HepG2 (cell line): ENCODE results near the gene AGAP1. TPM values are rescaled to one million over a fixed set of nuclear protein-coding genes. Genes with fewer than 3 reads are reported as not detected.

Experiments used
- ATAC-seq: fragments of 200-7000 bp; cut with Tn5 transposase; 3 replicates; pipeline ENCODE4 v1.9.1; 2020; ENCODE audit warnings: mild to moderate bottlenecking, moderate library complexity
- BruUV-seq: library from RNA; stranded (reverse); fragments of 400-500 nt; replicated peaks from 2 replicates; lab custom pipeline; 2021; lab: Mats Ljungman, UMichigan
- CTCF ChIA-PET: fragments of 300-600 bp; formaldehyde crosslinking; extraction: SDS; loops from one replicate; lab custom pipeline; 2021; ENCODE audit warnings: low total read pairs, inconsistent platforms, low intra/inter-chr PET ratio; lab: Yijun Ruan, JAX
- POLR2A ChIA-PET: fragments of 350-600 bp; sonication (Branson Sonifier 250); formaldehyde crosslinking; loops from one replicate; lab custom pipeline; 2020; ENCODE audit warnings: antibody characterized with exemption, inconsistent platforms; lab: Yijun Ruan, JAX
- DNase-seq: peaks from one replicate; pipeline ENCODE4 v3.0.0-alpha.2; 2015; ENCODE audit warnings: low spot score
- FAIRE-seq: peaks from 3 replicates; lab custom pipeline; 2011; peaks lifted over from hg19 to GRCh38; lab: Jason Lieb, UNC
- H2AFZ ChIP-seq: one replicate; pipeline ENCODE4 v1.6.1; 2011; ENCODE audit warnings: low read length, inconsistent platforms
- H3K27ac ChIP-seq: fragments of 300-600 bp; 3 replicates; pipeline ENCODE4 v1.8.0; 2011; ENCODE audit warnings: mixed run types, mild to moderate bottlenecking, mixed read lengths, low read length, inconsistent platforms; ENCODE audit not compliant: insufficient read depth; ENCODE audit errors: extremely low read length
- H3K27me3 ChIP-seq, 2 experiments: fragments of 200-600 bp in 1 of 2; 2 replicates in 1 of 2; 3 replicates in 1 of 2; pipeline versions ENCODE4 v1.6.0 to v1.8.0; 2011; ENCODE audit warnings: low read length in 2 of 2, mild to moderate bottlenecking in 2 of 2, moderate library complexity in 2 of 2, inconsistent platforms in 1 of 2; ENCODE audit not compliant: insufficient read depth in 2 of 2, control insufficient read depth in 1 of 2
- H3K36me3 ChIP-seq, 2 experiments: fragments of 200-600 bp in 1 of 2; replicated peaks in 1 of 2; 2 replicates in 1 of 2; 3 replicates in 1 of 2; pipeline versions ENCODE4 v1.5.1 to v1.8.0; 2011; ENCODE audit warnings: low read length in 2 of 2, inconsistent platforms in 1 of 2; ENCODE audit not compliant: insufficient read depth in 2 of 2, control insufficient read depth in 1 of 2
- H3K4me1 ChIP-seq: 2 replicates; pipeline ENCODE4 v1.5.1; 2012; ENCODE audit warnings: low read length, inconsistent platforms; ENCODE audit not compliant: insufficient read depth
- H3K4me2 ChIP-seq: 2 replicates; pipeline ENCODE4 v1.6.0; 2011; ENCODE audit warnings: low read depth, low read length, inconsistent platforms
- H3K4me3 ChIP-seq, 3 experiments: fragments of 200-600 bp in 1 of 3; sonication (generic), shearing (Covaris generic) in 1 of 3; replicated peaks in 1 of 3; 2 replicates each; pipeline ENCODE4 v1.5.1; 2011 to 2016; ENCODE audit warnings: low read length in 3 of 3, inconsistent platforms in 2 of 3, low read depth in 2 of 3, mild to moderate bottlenecking in 2 of 3, control low read depth in 1 of 3, mixed read lengths in 1 of 3; ENCODE audit not compliant: insufficient read depth in 1 of 3
- H3K79me2 ChIP-seq: one replicate; pipeline ENCODE4 v1.6.1; 2011; ENCODE audit warnings: low read length, inconsistent platforms; ENCODE audit not compliant: insufficient read depth
- H3K9ac ChIP-seq: 2 replicates; pipeline ENCODE4 v1.6.0; 2011; ENCODE audit warnings: mild to moderate bottlenecking, low read depth, low read length, inconsistent platforms; ENCODE audit not compliant: insufficient read depth
- H3K9me3 ChIP-seq: 2 replicates; pipeline ENCODE4 v1.5.1; 2012; ENCODE audit warnings: mild to moderate bottlenecking, low read length
- H4K20me1 ChIP-seq: 2 replicates; pipeline ENCODE4 v1.6.0; 2011; ENCODE audit warnings: inconsistent platforms, mild to moderate bottlenecking, low read length, moderate library complexity; ENCODE audit not compliant: insufficient read depth
- RBAK ChIP-seq: sonication (generic); formaldehyde crosslinking; IDR thresholded peaks from 2 replicates; pipeline ENCODE4 v1.5.1; 2020; ENCODE audit warnings: mild to moderate bottlenecking, missing genetic modification reagents
- ZNF543 ChIP-seq: sonication (generic); formaldehyde crosslinking; IDR thresholded peaks from 2 replicates; pipeline ENCODE4 v1.4.0; 2020; ENCODE audit warnings: mild to moderate bottlenecking, missing genetic modification reagents
- ZNF777 ChIP-seq: sonication (generic); formaldehyde crosslinking; IDR thresholded peaks from 2 replicates; pipeline ENCODE4 v1.4.0; 2020; ENCODE audit warnings: missing genetic modification reagents
- WGBS: methylation state at CpG from one replicate; pipeline ENCODE4 v1.1.6; 2017; ENCODE audit warnings: low lambda C conversion rate; 5-methylcytosine and 5-hydroxymethylcytosine counted together
- in situ Hi-C: cut with HindIII; loops from 2 replicates; pipeline ENCODE4 v1.10.0; 2017; ENCODE audit warnings: low pct_unique_long_range_greater_than_20kb; ENCODE audit not compliant: extremely low pct_ligation_motif_present
- intact Hi-C: fragments of 100-400 bp; cut with micrococcal nuclease; formaldehyde crosslinking; loops from one replicate; pipeline ENCODE4 v1.10.0; 2022; ENCODE audit not compliant: unreplicated experiment
- polyA plus RNA-seq, 8 experiments: library from polyadenylated mRNA; depleted of rRNA in 3 of 8; stranded (reverse) in 7 of 8; unstranded in 1 of 8; fragments of >200 nt; fragmentation: Illumina TruSeq in 4 of 8; extraction: Trizol in 4 of 8; gene quantifications; 2 replicates each; pipeline versions ENCODE4 v1.2.1 to v1.2.3, GENCODE V29; 2011 to 2016; ENCODE audit warnings: low read depth in 4 of 8, missing spikeins in 1 of 8, mixed read lengths in 1 of 8; ENCODE audit not compliant: insufficient read depth in 1 of 8
- total RNA-seq, 5 experiments: library from RNA; depleted of rRNA; stranded (reverse); fragments of >200 nt; fragmentation: Illumina TruSeq; extraction: Trizol; gene quantifications; 2 replicates each; pipeline ENCODE4 v1.2.3, GENCODE V29; 2016; ENCODE audit warnings: low read depth in 1 of 5
- TF ChIP-seq, protein P1 (sequence below): sonication (generic); formaldehyde crosslinking; IDR thresholded peaks from 2 replicates; pipeline ENCODE4 v1.4.0; 2020; ENCODE audit warnings: mild to moderate bottlenecking, missing genetic modification reagents

AGAP1 gene
- total and polyA plus RNA-seq, 2 of the 13 experiments (the other 11 are each of a cell fraction or from before 2014, with no cell fraction given), result 21.2 to 32.7 TPM

DNA sequence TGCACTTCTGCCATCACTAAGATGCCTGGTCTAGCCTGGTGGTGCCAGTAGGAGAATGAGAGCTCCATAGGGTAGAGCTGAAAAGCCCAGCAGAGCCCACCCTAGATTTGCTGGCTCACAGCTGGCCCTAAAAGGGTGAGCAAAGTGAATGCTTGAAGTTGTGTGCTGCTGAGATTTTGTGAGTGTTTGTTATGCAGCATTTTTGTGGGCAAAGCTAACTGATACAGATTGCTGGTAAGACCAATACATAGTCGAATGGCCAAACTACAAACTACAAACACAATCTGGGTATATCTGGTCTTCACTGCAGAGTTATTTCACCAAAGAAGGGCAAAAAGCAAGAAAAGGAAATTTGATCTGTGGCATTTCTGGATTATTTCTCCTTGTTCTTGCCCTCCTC, 7.1 kb upstream of the AGAP1 start:
- Histone ChIP-seq H3K79me2 (no peaks in the 10 kb centered on the region), H2AFZ (no peak overlapping the region), H3K27ac (no peak overlapping the region), H3K9me3 (no peaks in the 10 kb centered on the region; the same call in 1 of the 2 replicates), H3K4me2 (no peak overlapping the region), H3K4me1 (no peaks in the 10 kb centered on the region; the same call in 1 of the 2 replicates), H3K9ac (no peak overlapping the region), H4K20me1 (no peaks in the 10 kb centered on the region), H3K27me3 (peaks cover 0 to 24% of the 10 kb centered on the region in 2 experiments; a peak in 2 of 5 replicates), H3K4me3 (no peak overlapping the region), H3K36me3 (no peaks in the 10 kb centered on the region)
- no TSS peak for BruUV-seq
- POLR2A ChIA-PET, result no interaction called here
- 5% methylated on average over 1 of the region's 1 CpG for WGBS
- intact Hi-C loops (no loop called here), in situ Hi-C loops (no loop called here)
- ATAC-seq (no peak), DNase-seq (no peak), FAIRE-seq (no peak)
- CTCF ChIA-PET, result no interaction called here
- TF ChIP-seq RBAK (CRISPR knock-in tag) (peak; percentile 81), ZNF777 (CRISPR knock-in tag) (no peak)

DNA sequence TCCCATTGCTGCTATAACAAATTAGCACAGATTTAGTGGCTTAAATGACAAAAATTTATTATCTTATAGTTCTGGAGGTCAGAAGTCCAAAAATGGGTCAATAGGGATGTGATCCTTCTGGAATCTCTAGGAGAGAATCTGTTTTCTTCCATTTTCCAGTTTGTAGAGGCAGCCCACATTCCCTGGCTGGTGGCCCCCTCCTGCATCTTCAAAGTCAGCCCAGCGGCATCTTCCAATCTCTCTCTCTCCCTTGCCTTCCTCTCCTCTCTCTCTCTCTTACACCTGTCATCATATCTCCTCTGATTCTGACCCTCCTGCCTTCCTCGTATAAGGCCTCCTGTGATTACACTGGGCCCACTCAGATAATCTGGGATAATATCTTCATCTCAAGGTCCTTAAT, 3.9 kb upstream of the AGAP1 start:
- no peak overlapping the region for H3K4me2 ChIP-seq
- intact Hi-C loops (loop anchor here (10.0 kb wide), 1 partner anchor 175 kb away; no protein-coding TSS in a partner anchor), in situ Hi-C loops (loop anchor here (10.0 kb wide), 1 partner anchor 355 kb away; no protein-coding TSS in a partner anchor)
- no peak overlapping the region for H3K9ac ChIP-seq
- CTCF ChIA-PET, result no interaction called here
- DNase-seq (no peak), ATAC-seq (no peak), FAIRE-seq (no peak)
- peaks cover 4% of the 10 kb centered on the region for H3K79me2 ChIP-seq
- H3K36me3 ChIP-seq, result no peaks in the 10 kb centered on the region
- H3K27ac ChIP-seq, result no peak overlapping the region
- H3K27me3 ChIP-seq, result peaks cover 0 to 26% of the 10 kb centered on the region in 2 experiments; a peak in 2 of 5 replicates
- H3K4me3 ChIP-seq, result no peak overlapping the region
- 47% methylated on average over 2 of the region's 2 CpGs for WGBS
- BruUV-seq, result no TSS peak
- H2AFZ ChIP-seq, result no peak overlapping the region
- no peaks in the 10 kb centered on the region; the same call in 1 of the 2 replicates for H4K20me1 ChIP-seq
- POLR2A ChIA-PET, result no interaction called here
- no peaks in the 10 kb centered on the region; the same call in 1 of the 2 replicates for H3K9me3 ChIP-seq
- peaks cover 12% of the 10 kb centered on the region for H3K4me1 ChIP-seq
- TF ChIP-seq ZNF543 (CRISPR knock-in tag), result peak; percentile 92
- TF ChIP-seq, protein P1, sequence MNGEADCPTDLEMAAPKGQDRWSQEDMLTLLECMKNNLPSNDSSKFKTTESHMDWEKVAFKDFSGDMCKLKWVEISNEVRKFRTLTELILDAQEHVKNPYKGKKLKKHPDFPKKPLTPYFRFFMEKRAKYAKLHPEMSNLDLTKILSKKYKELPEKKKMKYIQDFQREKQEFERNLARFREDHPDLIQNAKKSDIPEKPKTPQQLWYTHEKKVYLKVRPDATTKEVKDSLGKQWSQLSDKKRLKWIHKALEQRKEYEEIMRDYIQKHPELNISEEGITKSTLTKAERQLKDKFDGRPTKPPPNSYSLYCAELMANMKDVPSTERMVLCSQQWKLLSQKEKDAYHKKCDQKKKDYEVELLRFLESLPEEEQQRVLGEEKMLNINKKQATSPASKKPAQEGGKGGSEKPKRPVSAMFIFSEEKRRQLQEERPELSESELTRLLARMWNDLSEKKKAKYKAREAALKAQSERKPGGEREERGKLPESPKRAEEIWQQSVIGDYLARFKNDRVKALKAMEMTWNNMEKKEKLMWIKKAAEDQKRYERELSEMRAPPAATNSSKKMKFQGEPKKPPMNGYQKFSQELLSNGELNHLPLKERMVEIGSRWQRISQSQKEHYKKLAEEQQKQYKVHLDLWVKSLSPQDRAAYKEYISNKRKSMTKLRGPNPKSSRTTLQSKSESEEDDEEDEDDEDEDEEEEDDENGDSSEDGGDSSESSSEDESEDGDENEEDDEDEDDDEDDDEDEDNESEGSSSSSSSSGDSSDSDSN (CRISPR knock-in tag), result no peak
